ENCODE measurements around the gene HBB. TPM values are rescaled to one million over a fixed set of nuclear protein-coding genes. Genes with fewer than 3 reads are reported as not detected.

HBB gene
- total RNA-seq, 1 donor from 2014 or later: 552 TPM

GRCh38 chr11:5229796-5230195 lies 2.9 kb upstream of the HBB start:
- DNase-seq (ENCODE audit: low spot score in 2 of 2) (no peak), FAIRE-seq (no peak)

GRCh38 chr11:5229356-5229755 lies 2.5 kb upstream of the HBB start:
- FAIRE-seq: no peak
- no peak for DNase-seq (ENCODE audit: low spot score in 2 of 2)

- DNase-seq (ENCODE audit: low spot score in 2 of 2) (no peak), FAIRE-seq (no peak)
These were observed 1.3 kb upstream of the HBB start for GRCh38 chr11:5228124-5228523.

GRCh38 chr11:5227681-5228080 lies 810 bp upstream of the HBB start:
- DNase-seq (ENCODE audit: low spot score in 2 of 2) (no peak), FAIRE-seq (no peak)

- DNase-seq (ENCODE audit: low spot score in 2 of 2) (no peak), FAIRE-seq (no peak)
These were observed 1.4 kb downstream of the HBB start for GRCh38 chr11:5225480-5225871.

- FAIRE-seq (no peak), DNase-seq (ENCODE audit: low spot score in 2 of 2) (no peak)
These were observed 2.1 kb downstream of the HBB start for GRCh38 chr11:5224538-5225479.

GRCh38 chr11:5223686-5224085 lies 3.2 kb downstream of the HBB start:
- FAIRE-seq: peak; percentile 37

GRCh38 chr11:5223146-5223545 lies 3.7 kb downstream of the HBB start:
- FAIRE-seq (no peak), DNase-seq (ENCODE audit: low spot score in 2 of 2) (no peak)

More at GRCh38 chr11:5223686-5224085, 3.2 kb downstream of the HBB start:
- no peak for DNase-seq (ENCODE audit: low spot score in 2 of 2)

- DNase-seq (ENCODE audit: low spot score in 2 of 2) (no peak), FAIRE-seq (no peak)
These were observed 16.4 kb downstream of the HBB start for GRCh38 chr11:5210376-5210885.

GRCh38 chr11:5204787-5205186 lies 22.1 kb downstream of the HBB start:
- no peak for DNase-seq (ENCODE audit: low spot score in 2 of 2)
- no peak for FAIRE-seq

- no peak for FAIRE-seq
- no peak for DNase-seq (ENCODE audit: low spot score in 2 of 2)
These were observed 23.5 kb downstream of the HBB start for GRCh38 chr11:5203366-5203765.

- FAIRE-seq (no peak), DNase-seq (ENCODE audit: low spot score in 2 of 2) (no peak)
These were observed 26.3 kb downstream of the HBB start, which contains the start of gene OR51V1 for GRCh38 chr11:5200582-5200981. OR51V1 (minus strand) TSS chr11:5200682; CDS start chr11:5200682, 0 bp downstream.

GRCh38 chr11:5198285-5198684 lies 28.6 kb downstream of the HBB start:
- DNase-seq (ENCODE audit: low spot score in 2 of 2): no peak
- FAIRE-seq: no peak

- FAIRE-seq (no peak), DNase-seq (ENCODE audit: low spot score in 2 of 2) (no peak)
These were observed 29.3 kb downstream of the HBB start for GRCh38 chr11:5197536-5197935.

GRCh38 chr11:5196731-5197130 lies 30.1 kb downstream of the HBB start:
- no peak for FAIRE-seq
- no peak for DNase-seq (ENCODE audit: low spot score in 2 of 2)

GRCh38 chr11:5196067-5196466 lies 30.8 kb downstream of the HBB start:
- no peak for DNase-seq (ENCODE audit: low spot score in 2 of 2)
- no peak for FAIRE-seq

GRCh38 chr11:5192738-5193137 lies 34.1 kb downstream of the HBB start:
- no peak for FAIRE-seq
- no peak for DNase-seq (ENCODE audit: low spot score in 2 of 2)

- FAIRE-seq (no peak), DNase-seq (ENCODE audit: low spot score in 2 of 2) (no peak)
These were observed 38.7 kb downstream of the HBB start for GRCh38 chr11:5188201-5188600.

GRCh38 chr11:5178046-5178837 lies 48.6 kb downstream of the HBB start:
- DNase-seq (ENCODE audit: low spot score in 2 of 2) (no peak), FAIRE-seq (no peak)
